Upper lobe of left lung (tissue), 6 donors: ENCODE data around the gene LMNTD2. TPM values are rescaled to one million over a fixed set of nuclear protein-coding genes. Genes with fewer than 3 reads are reported as not detected.

Experiments
- ATAC-seq, 2 donors: fragments of 200-7000 bp; cut with Tn5 transposase; one replicate each; pipeline ENCODE4 v1.9.1; 2022; ENCODE audit warnings: mild to moderate bottlenecking in 2 of 2, moderate library complexity in 2 of 2; ENCODE audit not compliant: low FRiP score in 2 of 2
- DNase-seq, 2 donors: peaks; one replicate each; pipeline ENCODE4 v3.0.0-alpha.2; 2019 to 2020
- H3K27ac ChIP-seq, 4 donors: fragments of 200-600 bp; sonication (generic); one replicate each; pipeline ENCODE4 v1.5.1; 2016 to 2019
- H3K27me3 ChIP-seq, 4 donors: fragments of 200-600 bp; sonication (generic); one replicate each; pipeline ENCODE4 v1.5.1; 2017 to 2019
- H3K36me3 ChIP-seq, 4 donors: fragments of 200-600 bp; sonication (generic); one replicate each; pipeline ENCODE4 v1.5.1; 2016 to 2019
- H3K4me1 ChIP-seq, 4 donors: fragments of 200-600 bp; sonication (generic); one replicate each; pipeline ENCODE4 v1.5.1; 2018 to 2019
- H3K4me3 ChIP-seq, 4 donors: fragments of 200-600 bp; sonication (generic); one replicate each; pipeline ENCODE4 v1.5.1; 2017 to 2019; ENCODE audit warnings: mild to moderate bottlenecking in 2 of 4, moderate library complexity in 1 of 4
- H3K9me3 ChIP-seq, 4 donors: fragments of 200-600 bp; sonication (generic); one replicate each; pipeline ENCODE4 v1.5.1; 2018 to 2019
- CTCF ChIP-seq, 6 experiments: fragments of 450-650 bp in 4 of 6; fragments of 200-600 bp in 2 of 6; sonication (generic) in 2 of 6; IDR thresholded peaks; one replicate each; pipeline ENCODE4 v1.5.1; 2016 to 2019; ENCODE audit warnings: antibody characterized with exemption in 6 of 6
- EP300 ChIP-seq, 4 donors: sonication (generic); formaldehyde crosslinking; IDR thresholded peaks; one replicate each; pipeline ENCODE4 v1.5.1; 2017; ENCODE audit warnings: antibody characterized with exemption in 4 of 4, control low read depth in 2 of 4
- POLR2A ChIP-seq, 4 donors: fragments of 450-650 bp; IDR thresholded peaks; one replicate each; pipeline ENCODE4 v1.5.1; 2016 to 2017; ENCODE audit warnings: antibody characterized with exemption in 4 of 4, mild to moderate bottlenecking in 2 of 4
- POLR2AphosphoS5 ChIP-seq, 2 donors: sonication (generic); formaldehyde crosslinking; IDR thresholded peaks; one replicate each; pipeline ENCODE4 v1.5.1; 2017; ENCODE audit warnings: antibody characterized with exemption in 2 of 2
- WGBS, 2 donors: methylation state at CpG; one replicate each; pipeline ENCODE4 v1.1.5; 2017 to 2018; 5-methylcytosine and 5-hydroxymethylcytosine counted together
- total RNA-seq, 6 donors: library from RNA; depleted of rRNA in 4 of 6; stranded (reverse); fragments of >200 nt in 4 of 6; gene quantifications; one replicate each; pipeline versions ENCODE4 v1.1.0 to v1.2.1, GENCODE V29; 2016 to 2021
- donor health status: DM: no; HTN: no; CAD: no; lungs with moderate emphysema.
- donor health status: DM: no; HTN: yes; CAD: no; lungs with severe emphysema.

Gene LMNTD2
- total RNA-seq, 6 donors from 2014 or later: 4.6 to 32.5 (median 6.7) TPM

- Histone ChIP-seq H3K9me3 (no peaks in the 10 kb centered on the region), H3K36me3 (peaks cover 34 to 100% (median 94%) of the 10 kb centered on the region in 4 donors), H3K27ac (no peak overlapping the region), H3K4me3 (no peak overlapping the region), H3K27me3 (no peaks in the 10 kb centered on the region), H3K4me1 (no peaks in the 10 kb centered on the region)
- ATAC-seq: peak in 1 of 2 donors; percentile 4
- TF ChIP-seq POLR2AphosphoS5 (IDR thresholded peaks at IDR 0.05) (no peak), EP300 (IDR thresholded peaks at IDR 0.05) (no peak), POLR2A (IDR thresholded peaks at IDR 0.05) (no peak), CTCF (IDR thresholded peaks at IDR 0.05) (no peak)
- 88 to 97% methylated on average over 17 to 30 of the region's 30 CpGs for WGBS, 2 donors
- peak in 1 of 2 donors; percentile 83 for DNase-seq
These were observed 37.6 kb upstream of the LMNTD2 start for GRCh38 chr11:598005-598680.

GRCh38 chr11:597166-597725, 36.7 kb upstream of the LMNTD2 start:
- Histone ChIP-seq H3K27me3 (no peaks in the 10 kb centered on the region), H3K27ac (no peak overlapping the region), H3K4me3 (no peak overlapping the region), H3K9me3 (no peaks in the 10 kb centered on the region), H3K4me1 (no peaks in the 10 kb centered on the region), H3K36me3 (peaks cover 40 to 100% (median 94%) of the 10 kb centered on the region in 4 donors)
- peak in 1 of 2 donors; percentile 71 for DNase-seq
- peak; percentile 5 for ATAC-seq
- WGBS, 2 donors: 80 to 93% methylated on average over 1 to 25 of the region's 29 CpGs
- TF ChIP-seq EP300 (IDR thresholded peaks at IDR 0.05): no peak

- WGBS, 2 donors: 79 to 84% methylated on average over 5 to 10 of the region's 10 CpGs
These were observed 35.8 kb upstream of the LMNTD2 start for GRCh38 chr11:596374-596773.

GRCh38 chr11:595400-595799, 34.9 kb upstream of the LMNTD2 start:
- ATAC-seq: no peak
- no peak overlapping the region for H3K27ac ChIP-seq
- H3K27me3 ChIP-seq: no peaks in the 10 kb centered on the region
- no peaks in the 10 kb centered on the region for H3K4me1 ChIP-seq
- H3K4me3 ChIP-seq: no peak overlapping the region
- TF ChIP-seq POLR2A (IDR thresholded peaks at IDR 0.05) (no peak), CTCF (IDR thresholded peaks at IDR 0.05) (no peak)
- no peaks in the 10 kb centered on the region for H3K9me3 ChIP-seq
- WGBS, 2 donors: 94% methylated on average over 5 to 6 of the region's 10 CpGs
- peaks cover 27 to 95% (median 91%) of the 10 kb centered on the region in 4 donors for H3K36me3 ChIP-seq
- peak in 1 of 2 donors; percentile 52 for DNase-seq

More at GRCh38 chr11:596374-596773, 35.8 kb upstream of the LMNTD2 start:
- no peak for DNase-seq
- ATAC-seq: no peak
- H3K4me3 ChIP-seq: no peak overlapping the region
- no peak overlapping the region for H3K27ac ChIP-seq
- peaks cover 35 to 98% (median 92%) of the 10 kb centered on the region in 4 donors for H3K36me3 ChIP-seq
- H3K27me3 ChIP-seq: no peaks in the 10 kb centered on the region
- no peaks in the 10 kb centered on the region for H3K9me3 ChIP-seq
- TF ChIP-seq CTCF (IDR thresholded peaks at IDR 0.05) (no peak), EP300 (IDR thresholded peaks at IDR 0.05) (no peak)
- H3K4me1 ChIP-seq: no peaks in the 10 kb centered on the region

- H3K36me3 ChIP-seq: peaks cover 23 to 94% (median 86%) of the 10 kb centered on the region in 4 donors
- H3K27me3 ChIP-seq: no peaks in the 10 kb centered on the region
- DNase-seq (peak in 1 of 2 donors; percentile 63), ATAC-seq (no peak)
- no peaks in the 10 kb centered on the region for H3K9me3 ChIP-seq
- TF ChIP-seq POLR2AphosphoS5 (IDR thresholded peaks at IDR 0.05): no peak
- no peak for TF ChIP-seq CTCF (IDR thresholded peaks at IDR 0.05)
- no peak for TF ChIP-seq EP300 (IDR thresholded peaks at IDR 0.05)
- TF ChIP-seq POLR2A (IDR thresholded peaks at IDR 0.05): no peak
- WGBS, 2 donors: 90 to 95% methylated on average over 18 to 21 of the region's 21 CpGs
- no peak overlapping the region for H3K27ac ChIP-seq
- no peak overlapping the region for H3K4me3 ChIP-seq
- H3K4me1 ChIP-seq: no peaks in the 10 kb centered on the region
These were observed 32.8 kb upstream of the LMNTD2 start for GRCh38 chr11:593347-593746.
